Femur (tissue), 1 donor: Measurements from ENCODE around the gene DBN1.
"Not testable (repeated sequence)": the region's sequence is repeated elsewhere in the genome, so short reads cannot be mapped to it uniquely, and the experiment has no call there.

Source experiments
- DNase-seq: peaks from one replicate; pipeline ENCODE4 v3.0.0-alpha.2; 2017

DBN1 gene

DNA sequence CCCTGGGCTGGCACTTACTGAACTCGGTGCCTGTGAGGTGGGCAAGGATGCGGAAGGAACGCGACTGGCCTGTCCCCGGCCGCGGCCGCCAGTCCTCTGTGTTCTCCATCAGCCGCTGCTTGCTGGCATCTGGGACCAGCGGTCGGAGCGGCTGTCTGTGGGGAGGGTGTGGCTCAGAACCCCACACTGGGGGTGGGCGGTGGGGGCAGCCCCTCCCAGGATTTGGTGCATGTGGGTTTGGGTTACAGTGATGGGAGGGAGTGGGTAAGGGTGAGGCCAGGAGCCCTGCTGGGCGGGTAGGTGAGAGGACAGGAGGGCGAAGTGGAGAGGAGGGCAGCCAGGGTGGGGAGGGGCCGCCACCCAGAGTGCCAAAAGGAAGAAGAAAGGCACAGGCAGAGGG, 17.6 kb upstream of the DBN1 start:
- no peak for DNase-seq

DNA sequence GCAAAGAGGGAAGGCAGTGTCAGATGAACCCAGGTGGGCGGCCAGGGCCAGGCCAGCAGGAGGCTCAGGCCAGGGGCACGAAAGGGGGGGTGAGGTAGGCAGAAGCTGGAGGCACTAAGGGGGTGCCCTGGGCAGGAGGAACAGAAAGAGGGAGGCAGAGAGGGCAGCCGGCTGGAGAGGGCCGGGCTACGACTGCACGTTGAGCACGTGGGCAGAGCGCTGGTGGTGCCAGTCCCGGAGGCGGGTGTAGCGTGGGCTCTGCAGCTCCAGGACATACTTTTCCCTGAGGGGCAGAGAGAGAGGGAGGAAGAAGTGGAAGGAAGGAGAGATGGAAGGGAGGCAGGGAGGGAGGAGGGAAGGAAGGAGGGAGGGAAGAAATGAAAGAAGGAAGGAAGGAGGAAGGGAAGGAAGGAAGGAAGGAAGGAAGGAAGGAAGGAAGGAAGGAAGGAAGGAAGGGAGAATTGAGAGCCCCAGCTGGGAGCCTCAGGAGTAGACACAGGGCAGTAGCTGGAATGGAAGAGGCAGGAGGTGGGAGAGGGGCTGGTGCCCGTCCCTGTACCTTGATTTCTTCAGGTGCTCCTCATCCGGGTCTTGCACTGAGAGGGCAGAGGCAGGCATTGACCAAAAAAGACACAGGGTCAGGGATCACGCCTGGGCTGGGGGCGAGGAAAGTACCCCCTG, 17.0 kb upstream of the DBN1 start:
- DNase-seq: no peak

DNA sequence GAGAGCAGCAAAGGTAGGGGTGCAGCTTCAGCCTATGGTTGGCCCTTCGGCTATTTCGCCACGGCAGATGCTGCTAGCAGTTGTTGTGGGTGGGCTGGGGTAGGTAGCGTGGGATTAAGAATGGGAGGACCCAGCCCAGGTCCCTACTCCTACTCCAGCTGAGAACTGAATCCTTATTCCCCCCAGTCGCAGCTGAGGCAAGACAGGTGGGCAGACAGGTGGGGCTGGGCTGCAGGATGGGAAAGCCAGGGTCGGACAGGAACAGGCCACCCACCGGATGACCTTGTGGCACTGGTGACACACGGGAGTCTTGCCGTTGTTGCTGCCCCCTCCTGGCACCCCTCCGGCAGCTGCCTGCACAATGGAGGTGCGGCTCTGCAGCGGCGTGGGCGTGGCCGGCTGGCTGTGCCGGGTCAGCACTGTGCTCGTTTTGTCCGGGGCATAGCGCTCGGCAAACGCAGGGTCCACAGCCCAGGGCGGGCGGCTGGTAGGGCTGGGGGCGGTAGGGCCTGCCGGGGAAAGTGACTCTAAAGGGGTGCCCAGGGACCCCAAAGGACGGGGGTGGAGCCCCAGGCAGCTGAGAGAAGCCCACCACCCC, 15.8 kb upstream of the DBN1 start:
- no peak for DNase-seq

DNA sequence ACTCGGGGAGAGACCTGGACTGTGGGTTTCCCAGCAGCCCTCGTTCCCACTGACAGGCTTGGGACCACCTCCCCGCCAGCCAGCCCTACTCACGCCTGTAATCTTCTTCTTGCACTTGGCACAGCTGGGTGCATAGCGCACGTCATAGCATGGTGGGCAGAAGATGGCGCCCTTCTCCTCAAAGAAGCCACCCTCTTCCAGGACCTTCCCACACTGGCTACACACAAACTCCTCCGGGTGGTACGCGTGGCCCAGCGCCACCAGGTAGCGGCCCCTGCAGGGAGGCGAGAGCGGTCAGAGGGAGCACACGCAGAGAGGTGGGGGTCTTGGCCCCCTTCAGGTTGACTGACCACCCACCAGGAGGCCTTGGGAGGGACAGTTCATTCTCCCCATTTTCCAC, 14.5 kb upstream of the DBN1 start:
- DNase-seq: no peak

DNA sequence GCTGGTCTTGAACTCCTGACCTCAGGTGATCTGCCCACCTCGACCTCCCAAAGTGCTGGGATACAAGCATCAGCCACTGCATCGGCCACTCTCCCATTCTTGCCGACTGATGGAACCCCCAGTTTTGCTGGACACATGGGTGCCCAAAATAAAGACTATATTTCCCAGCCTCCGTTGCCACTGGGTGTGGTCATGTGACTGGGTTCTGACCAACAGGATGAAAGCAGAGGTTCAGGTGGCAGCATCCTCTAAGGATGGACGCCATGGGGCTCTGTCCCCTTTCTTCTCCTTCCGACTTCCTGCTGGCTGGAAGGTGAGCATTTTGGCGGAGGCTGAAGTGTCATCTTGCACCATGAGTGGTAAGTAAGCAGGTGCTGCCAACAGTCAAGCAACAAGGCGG, 13.7 kb upstream of the DBN1 start:
- no peak for DNase-seq

DNA sequence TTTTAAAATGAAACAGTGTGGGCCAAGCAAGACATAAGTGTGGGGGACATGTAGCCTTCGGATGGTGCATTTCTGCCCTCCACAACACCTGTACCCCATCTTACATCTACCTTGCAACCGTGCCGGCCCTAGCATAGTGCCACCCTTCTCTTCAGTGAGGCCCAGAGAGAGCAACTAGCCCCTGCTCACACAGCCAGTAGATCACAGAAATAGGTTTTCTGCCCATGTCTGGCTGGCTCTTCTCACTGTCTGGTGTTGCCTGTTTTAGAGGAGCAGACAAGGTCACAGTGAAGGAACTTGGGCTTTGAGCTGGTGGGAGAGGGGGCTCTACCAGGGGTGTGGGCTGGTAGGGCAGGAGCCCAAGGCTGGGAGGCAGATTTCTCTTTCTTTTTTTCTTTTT, 12.8 kb upstream of the DBN1 start:
- DNase-seq: no peak

DNA sequence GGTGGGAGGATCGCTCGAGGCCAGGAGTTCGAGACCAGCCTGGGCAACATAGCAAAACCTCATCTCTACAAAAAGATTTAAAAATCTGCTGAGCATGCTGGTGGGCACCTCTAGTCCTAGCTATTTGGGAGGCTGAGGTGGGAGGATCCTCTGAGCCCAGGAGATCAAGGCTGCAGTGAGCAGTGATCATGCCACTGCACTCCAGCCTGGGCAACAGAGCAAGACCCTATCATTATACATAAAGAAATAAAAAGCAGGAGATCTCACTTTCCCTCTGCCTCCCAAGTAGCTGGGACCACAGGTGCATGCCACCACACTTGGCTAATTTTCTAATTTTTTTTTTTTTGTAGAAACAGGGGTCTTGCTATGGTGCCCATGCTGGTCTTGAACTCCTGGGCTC, 12.3 kb upstream of the DBN1 start:
- not testable (repeated sequence) for DNase-seq

DNA sequence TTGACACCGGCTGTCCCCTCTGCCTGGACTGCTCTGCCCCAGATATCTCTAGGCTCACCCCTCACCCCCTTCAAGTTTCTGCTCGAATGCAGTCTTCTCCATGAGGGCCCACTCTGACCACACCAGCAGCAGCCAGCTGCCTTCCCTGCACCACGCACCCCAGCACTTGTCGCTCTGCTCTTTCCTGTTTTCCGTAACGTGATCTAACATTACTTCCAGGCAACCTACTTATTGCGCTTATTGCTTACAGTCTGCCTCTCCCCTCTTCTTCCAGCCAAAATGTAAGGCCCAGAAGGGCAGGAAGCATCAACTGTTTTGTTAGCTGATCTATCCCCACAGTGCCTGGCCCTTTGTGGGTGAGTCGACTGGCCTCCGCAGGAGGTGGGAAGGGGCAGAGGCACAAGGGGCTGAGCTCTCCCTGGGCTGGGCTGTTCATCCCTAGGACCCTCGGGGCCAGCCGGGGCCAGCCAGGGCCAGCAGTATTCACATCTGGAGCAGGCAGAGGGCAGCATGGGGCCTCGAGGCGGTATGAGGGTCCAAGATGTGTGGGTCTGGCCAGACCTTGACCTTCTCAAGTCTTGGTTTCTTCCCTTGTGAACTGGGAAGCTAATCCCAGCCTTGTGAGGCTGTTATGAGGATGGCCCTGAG, 11.6 kb upstream of the DBN1 start:
- DNase-seq: no peak

DNA sequence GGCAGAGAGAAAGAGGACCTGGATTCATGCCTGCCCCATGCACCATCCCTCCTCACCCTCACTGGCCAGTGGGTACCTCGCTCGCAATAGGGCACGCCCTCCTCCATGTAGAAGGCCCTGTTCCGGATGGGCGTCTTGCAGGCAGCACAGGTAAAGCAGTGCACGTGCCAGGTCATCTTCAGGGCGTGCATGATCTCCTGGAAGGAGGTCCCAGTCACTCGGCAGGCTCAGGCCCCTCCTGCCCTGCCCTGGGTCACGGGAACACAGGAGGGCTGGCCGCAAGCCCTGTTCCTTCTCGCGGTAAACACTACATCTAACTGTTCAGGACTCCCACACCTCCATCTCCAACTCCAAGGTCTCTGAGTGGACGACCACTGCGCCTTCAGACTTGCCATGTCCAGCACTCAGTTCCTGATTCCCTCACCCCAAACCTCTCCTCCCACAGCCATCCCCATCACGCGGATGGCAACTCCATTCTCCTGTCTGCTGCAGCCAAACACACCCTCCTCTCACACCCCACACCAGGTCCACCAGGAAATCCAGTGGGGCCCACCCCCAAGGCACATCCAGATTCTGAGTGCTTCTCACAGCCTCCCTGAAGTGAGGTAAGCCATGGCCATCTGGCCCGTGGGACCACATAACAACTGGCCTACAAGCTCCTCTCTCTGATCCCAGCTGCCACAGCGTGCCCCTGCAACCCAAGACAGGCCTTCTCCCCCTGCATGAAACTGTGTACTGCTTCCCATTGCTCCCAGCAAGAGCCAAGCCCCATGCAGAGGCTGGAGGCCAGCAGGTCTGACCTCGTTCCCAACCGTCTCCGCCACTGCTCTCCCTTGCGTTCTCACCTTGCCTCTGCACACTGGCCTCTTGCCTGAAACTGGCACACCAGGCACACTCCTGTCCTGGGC, 10.8 kb upstream of the DBN1 start:
- no peak for DNase-seq

DNA sequence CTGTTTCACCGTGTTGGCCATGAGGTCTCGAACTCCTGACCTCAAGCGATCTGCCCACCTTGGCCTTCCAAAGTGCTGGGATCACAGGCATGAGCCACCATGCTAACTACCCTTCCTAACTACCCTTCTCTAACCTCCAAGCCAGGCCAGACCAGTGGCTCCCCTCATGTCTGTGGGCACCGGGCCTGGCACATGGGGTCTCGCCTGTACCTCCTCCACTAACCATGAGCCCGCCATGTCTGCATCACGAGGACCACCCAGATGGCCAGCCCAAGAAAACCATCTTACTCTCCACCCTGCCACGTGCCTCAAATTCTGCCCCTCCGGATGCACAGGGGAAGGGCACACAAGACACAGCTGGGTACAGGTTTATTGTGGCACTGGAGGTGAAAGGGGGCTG, 9.6 kb upstream of the DBN1 start:
- DNase-seq: no peak

DNA sequence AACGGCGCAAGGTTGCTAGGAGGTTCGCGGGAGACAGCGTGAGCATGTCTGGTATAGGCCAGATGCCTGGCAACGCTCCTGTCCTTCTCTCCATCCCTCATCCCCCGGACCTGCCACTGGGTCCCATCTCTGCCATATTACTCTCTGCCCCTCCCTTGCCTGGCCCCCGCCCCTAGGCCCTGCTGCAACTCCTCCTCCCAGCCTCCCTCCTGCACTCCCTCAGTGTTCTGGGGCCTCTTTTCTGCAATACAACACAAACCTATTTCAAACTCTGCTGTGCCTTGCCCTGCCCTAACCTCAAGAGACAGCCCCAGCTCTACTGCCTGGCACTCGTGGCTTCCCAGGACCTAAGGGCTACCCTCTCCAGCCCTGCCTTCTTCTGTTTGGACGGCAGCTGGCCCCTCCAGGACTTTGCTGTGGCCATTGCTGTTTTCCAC, 8.9 kb upstream of the DBN1 start:
- no peak for DNase-seq

DNA sequence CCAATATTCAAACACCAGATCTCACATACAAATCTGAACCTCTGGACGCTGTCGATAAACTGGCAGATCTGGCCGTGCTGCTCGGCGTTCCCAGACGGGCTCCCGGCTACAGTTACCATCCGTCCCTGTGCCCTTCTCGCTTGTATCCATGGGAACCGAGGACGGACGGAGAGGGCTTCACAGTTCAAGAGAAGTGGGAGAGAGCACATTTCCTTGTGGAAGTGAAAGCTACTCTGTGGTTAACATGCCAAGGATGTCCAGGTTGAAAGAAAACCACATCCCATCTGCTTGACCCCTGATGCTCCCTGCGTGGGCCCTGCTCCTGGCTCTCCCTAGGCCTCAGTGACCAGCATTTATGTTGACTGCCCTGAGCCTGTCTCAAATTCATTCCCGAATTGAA, 6.3 kb upstream of the DBN1 start:
- DNase-seq: no peak

DNA sequence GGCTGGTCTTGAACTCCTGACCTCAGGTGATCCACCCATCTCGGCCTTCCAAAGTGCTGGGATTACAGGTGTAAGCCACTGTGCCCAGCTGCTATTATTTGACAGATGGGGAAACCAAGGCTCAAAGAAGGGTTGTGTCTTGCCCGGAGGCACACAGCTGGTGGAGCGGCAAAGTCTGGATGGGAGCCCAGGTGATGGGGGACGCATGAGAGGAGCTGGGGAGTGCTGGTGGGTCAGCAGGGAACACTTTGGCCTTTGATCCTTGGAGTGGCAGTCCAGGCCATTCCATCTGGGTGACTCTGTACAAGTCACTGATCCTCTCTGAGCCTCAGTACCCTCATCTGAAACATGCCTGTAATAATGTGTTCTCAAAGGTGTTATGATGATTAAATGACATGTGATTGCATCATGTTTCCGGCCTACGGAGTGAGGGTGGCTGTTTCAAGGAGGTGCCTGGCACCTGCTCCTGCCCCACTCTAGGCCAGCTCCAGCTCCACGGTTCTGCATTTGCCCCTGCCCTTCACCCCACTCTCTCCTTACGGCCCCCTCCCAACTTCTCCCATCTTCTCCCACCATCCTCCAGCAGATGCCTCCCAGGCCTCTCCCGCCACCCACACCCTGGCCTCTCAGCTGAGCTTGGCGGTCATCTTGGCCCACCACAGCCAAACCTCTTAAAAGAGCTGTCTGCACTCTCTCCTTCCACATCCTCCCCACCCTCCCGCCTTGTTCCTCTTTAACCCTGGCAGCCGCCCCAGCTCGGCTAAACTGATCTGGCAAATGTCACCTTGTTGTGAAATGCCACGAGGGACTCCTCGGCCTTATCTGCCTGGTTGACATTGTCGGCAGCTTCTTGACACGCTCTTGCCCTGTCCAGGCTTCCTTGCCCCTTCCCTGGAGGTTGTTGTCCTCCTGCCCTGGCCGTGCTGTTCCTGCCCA, 5.5 kb upstream of the DBN1 start:
- peak; percentile 79 for DNase-seq

DNA sequence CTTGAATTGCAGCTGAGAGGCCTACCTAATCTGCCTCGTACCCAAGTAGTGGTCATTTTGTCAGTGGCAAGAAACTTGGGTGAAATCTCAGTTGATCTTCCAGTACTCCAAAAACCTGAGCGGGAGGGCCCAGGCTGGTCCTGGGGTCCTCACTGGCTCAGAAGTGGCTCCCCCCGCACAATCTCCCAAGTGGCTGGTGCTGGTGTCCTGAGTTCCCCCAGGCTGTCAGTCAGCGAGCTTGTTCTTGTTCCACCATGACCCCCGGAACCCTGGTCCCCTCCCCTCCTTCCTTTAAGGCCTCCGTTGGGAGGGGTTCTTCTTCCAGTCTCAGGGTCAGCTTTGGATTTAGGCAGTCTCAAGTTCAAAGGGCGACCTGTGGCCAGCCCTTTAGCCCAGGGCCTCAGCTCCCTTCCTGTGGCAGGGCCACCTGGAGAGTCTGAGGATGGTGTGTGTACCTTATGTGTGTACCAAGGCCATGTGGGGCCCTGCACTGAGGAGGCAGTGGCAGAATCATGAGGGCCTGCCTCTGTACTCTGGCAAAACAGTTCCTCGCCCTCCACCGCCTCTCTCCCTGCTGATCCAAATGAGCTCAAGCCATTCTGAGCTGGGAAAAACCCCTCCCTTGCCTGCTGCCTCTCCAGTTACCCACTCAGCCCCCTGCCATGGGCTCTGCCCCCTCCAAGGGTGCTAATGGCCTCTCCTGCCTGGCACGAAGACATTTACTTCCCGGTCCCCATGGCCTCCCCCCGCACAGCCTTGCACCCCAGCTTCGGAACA, 4.5 kb upstream of the DBN1 start:
- no peak for DNase-seq

DNA sequence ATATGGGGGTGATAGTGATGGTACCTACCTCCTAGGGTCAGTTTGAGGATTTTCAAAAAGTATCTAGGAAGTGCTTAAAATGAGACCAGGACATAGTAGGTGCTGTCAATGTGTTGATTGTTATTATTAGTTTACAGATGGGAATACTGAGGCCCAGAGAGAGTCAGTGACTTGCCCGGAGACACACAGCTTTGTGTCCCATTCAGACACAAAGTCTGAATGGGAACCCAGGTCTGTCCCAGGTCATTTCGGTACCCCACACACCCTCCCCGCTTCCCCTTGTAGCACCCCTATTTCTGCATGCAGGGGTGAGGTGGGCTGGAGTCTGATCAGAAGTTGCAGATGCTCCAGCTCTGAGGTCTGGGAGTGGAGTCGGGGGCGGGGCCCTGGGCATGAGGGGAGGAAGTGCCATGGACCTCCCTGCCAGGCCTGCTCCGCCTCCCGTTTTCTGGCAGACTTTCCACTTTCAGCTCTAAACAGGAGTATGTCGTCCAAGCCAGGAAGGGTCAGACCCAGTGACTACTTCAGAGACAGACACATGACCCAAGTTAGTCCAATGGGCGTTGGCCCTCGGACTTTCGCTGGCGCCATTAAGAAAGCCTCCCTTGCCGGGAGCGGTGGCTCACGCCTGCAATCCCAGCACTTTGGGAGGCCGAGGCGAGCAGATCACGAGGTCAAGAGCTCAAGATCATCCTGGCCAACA, 3.2 kb upstream of the DBN1 start:
- DNase-seq: no peak

DNA sequence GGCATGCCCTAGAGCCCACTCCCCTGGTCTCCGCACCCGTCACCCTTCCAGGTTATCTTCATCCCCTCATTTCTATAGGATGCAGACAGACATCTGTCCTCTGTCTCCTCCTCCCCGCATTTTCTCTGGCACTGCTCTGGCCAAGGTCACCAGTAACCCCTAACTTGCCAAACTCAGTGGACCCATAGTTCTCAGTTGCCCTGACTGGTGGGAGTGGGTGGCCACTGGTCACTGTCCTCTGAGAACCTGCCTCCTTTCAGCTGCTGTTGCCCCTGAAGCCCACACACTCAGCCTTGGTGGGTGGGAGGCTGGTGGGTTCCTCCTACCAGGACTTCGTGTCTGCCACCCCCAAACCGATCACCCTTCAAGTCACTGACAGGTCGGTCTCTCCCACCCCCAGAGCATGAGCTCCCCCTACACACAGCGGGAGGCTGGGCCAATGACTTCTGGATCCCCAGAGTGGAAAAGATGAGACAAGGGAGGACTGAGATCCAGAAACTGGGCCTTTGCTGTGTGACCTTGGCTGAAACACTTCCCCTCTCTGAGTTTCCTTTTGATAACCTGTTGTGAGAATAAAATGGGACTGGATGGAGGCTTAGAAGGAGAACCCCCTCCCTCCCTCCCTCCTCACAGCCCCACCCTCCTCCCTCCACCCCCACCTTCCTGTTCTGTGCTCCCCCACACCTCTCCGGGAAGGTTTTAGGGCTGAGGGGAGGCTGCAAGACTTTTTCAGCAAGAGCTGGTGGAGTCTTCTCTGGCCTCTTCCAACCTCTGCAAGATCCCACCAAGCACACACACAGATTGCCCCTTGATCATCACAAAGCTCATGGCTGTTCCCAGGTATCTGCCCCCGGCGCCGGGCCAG, 2.4 kb upstream of the DBN1 start:
- no peak for DNase-seq

DNA sequence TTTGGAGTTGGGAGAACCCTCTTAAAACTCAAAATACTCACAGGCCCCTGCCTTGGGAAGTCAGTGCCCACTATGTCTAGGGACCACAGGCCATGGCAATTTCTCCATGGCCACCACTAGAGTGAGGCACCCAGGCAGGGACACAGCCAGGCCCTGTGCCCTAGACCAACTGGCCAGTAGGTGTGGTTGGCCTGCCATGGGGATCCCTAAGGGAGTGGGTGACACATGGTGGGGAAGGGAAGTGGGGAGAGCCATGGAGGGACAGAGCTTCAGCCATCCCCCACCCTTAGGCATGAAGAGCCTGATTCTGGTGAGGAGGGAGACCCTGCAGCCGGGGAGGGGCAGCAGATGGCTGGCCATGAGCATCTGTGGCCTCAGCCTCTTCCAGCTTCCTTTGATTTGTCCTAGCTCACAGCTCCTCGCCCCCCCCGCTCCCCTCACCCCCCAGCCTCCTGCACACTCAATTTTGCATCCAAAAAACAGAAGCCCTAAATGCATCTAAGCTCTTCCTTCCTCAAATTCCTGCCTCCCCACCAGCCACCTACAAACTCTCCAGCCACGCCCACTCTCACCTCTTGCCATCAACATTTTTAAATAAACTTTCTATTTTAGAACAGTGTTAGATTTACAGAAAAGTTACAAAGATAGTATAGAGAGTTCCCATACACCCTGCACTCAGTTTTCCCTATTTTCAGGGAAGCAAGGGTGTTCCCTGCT, 1.6 kb upstream of the DBN1 start:
- no peak for DNase-seq

DNA sequence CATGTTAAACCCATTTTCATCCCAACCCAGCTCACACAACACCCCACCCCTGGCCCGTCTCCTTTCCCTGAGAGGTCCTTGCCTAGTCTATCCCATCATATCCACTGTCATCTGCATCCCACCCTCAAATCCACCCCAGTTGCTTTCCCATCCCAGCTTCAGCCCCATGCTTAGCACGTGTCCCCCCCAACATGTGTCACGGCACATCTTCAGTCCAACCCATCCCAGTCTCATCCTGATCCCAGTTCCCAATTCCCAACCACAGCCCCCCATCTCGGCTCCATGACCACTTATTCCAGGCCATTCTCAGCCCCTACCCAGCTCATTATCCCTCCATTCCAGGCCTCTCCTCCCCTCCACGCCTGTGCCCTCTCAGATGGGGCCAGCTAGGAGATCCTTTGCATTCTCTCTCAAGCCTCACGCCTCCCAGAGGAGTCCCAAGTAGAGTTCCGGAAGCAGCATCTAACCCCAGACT, 605 bp upstream of the DBN1 start:
- DNase-seq: no peak
